ENCODE results near the gene RGL3.

RGL3 gene

GRCh38 chr19:11451871-11452619, 32.9 kb upstream of the RGL3 start:
- DNase-seq (ENCODE audit: extremely low read depth, low read depth) = no peak
- TF ChIP-seq CTCF (IDR thresholded peaks at IDR 0.05; ENCODE audit: low read depth, low read length) = no peak

GRCh38 chr19:11451327-11451870, 32.3 kb upstream of the RGL3 start:
- TF ChIP-seq CTCF (IDR thresholded peaks at IDR 0.05; ENCODE audit: low read depth, low read length) = no peak
- no peak for DNase-seq (ENCODE audit: extremely low read depth, low read depth)

- TF ChIP-seq CTCF (IDR thresholded peaks at IDR 0.05; ENCODE audit: low read depth, low read length) = no peak
- DNase-seq (ENCODE audit: extremely low read depth, low read depth) = no peak
These were observed 31.6 kb upstream of the RGL3 start for GRCh38 chr19:11450570-11451326.

- DNase-seq (ENCODE audit: extremely low read depth, low read depth) = no peak
- no peak for TF ChIP-seq CTCF (IDR thresholded peaks at IDR 0.05; ENCODE audit: low read depth, low read length)
These were observed 29.9 kb upstream of the RGL3 start for GRCh38 chr19:11448923-11449554.

- TF ChIP-seq CTCF (IDR thresholded peaks at IDR 0.05; ENCODE audit: low read depth, low read length) = no peak
- no peak for DNase-seq (ENCODE audit: extremely low read depth, low read depth)
These were observed 29.3 kb upstream of the RGL3 start for GRCh38 chr19:11448410-11448809.

- TF ChIP-seq CTCF (IDR thresholded peaks at IDR 0.05; ENCODE audit: low read depth, low read length) = no peak
- DNase-seq (ENCODE audit: extremely low read depth, low read depth) = no peak
These were observed 28.5 kb upstream of the RGL3 start for GRCh38 chr19:11447347-11448262.
